D721Med (cell line): Measurements from ENCODE around the gene NALCN.

ENCODE experiments used
- DNase-seq: peaks from one replicate; pipeline ENCODE4 v3.0.0; 2011; ENCODE audit warnings: low spot score; ENCODE audit not compliant: insufficient read length
- FAIRE-seq: peaks from 2 replicates; lab custom pipeline; 2011; peaks lifted over from hg19 to GRCh38; lab: Jason Lieb, UNC
- TF ChIP-seq, protein P1 (sequence below): IDR thresholded peaks from 2 replicates; pipeline ENCODE4 v1.5.1; 2012; ENCODE audit warnings: mild to moderate bottlenecking, control low read depth; ENCODE audit not compliant: insufficient read depth; ENCODE audit errors: missing control alignments

NALCN gene

DNA sequence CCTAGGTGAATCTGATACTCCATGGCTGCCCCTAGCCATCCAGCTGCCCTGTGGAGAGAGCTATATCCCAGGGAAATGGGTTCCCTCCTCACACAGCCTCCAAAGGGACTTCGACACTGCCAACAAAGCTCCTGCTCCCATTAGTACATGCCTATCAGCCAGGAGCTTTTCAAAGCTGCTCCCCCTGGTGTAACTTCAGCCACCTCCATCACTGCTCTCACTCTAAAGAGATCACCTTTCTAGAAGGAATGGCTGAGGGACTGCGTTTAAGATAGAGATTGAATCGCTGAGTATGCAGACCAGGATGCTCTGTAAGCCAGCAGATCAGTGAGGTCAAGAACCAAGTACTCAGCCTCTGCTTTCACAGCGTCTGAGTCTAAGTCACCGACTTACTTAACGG lies 213.7 kb downstream of the NALCN start:
- DNase-seq (no peak), FAIRE-seq (no peak)
- TF ChIP-seq, protein P1, sequence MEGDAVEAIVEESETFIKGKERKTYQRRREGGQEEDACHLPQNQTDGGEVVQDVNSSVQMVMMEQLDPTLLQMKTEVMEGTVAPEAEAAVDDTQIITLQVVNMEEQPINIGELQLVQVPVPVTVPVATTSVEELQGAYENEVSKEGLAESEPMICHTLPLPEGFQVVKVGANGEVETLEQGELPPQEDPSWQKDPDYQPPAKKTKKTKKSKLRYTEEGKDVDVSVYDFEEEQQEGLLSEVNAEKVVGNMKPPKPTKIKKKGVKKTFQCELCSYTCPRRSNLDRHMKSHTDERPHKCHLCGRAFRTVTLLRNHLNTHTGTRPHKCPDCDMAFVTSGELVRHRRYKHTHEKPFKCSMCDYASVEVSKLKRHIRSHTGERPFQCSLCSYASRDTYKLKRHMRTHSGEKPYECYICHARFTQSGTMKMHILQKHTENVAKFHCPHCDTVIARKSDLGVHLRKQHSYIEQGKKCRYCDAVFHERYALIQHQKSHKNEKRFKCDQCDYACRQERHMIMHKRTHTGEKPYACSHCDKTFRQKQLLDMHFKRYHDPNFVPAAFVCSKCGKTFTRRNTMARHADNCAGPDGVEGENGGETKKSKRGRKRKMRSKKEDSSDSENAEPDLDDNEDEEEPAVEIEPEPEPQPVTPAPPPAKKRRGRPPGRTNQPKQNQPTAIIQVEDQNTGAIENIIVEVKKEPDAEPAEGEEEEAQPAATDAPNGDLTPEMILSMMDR, result no peak

DNA sequence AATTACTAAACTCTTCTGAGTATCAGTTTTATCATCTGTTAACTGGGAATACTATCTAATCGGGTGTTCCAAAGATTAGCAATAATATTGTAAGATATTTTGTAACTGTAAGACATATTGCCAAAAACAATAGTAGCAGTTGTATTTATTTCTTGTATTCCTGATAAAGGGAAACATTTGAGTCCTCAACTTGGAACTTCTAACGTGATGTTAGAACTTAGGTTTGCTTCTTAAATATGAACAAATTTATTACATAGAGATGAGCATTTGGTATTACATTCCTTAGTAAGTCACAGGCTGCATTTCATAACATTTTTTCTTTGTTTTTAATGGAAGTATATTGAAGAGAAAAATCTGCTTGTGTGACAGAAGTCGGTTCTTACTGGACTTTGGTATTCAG lies 225.3 kb downstream of the NALCN start:
- no peak for FAIRE-seq
- no peak for DNase-seq
- TF ChIP-seq, protein P1, result no peak

DNA sequence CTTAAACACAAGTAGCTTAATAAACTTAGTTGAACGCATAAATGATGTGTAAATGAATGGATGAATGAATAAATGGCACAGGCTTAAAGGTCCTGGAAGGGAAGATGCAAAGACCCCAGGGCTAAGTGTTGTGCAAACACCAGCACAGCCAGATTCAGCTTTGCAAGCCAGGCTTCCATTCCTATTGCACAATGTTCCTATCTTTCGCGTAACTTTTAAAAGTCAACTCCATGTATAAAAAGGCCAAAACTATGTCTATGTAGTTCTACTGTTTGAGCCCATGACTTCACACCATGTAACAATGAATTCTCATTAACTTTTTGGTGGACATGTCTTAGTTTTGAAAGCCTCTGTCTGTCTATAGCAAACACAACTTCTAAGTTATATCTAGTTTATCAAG lies 226.0 kb downstream of the NALCN start:
- DNase-seq (no peak), FAIRE-seq (no peak)
- TF ChIP-seq, protein P1, result no peak

DNA sequence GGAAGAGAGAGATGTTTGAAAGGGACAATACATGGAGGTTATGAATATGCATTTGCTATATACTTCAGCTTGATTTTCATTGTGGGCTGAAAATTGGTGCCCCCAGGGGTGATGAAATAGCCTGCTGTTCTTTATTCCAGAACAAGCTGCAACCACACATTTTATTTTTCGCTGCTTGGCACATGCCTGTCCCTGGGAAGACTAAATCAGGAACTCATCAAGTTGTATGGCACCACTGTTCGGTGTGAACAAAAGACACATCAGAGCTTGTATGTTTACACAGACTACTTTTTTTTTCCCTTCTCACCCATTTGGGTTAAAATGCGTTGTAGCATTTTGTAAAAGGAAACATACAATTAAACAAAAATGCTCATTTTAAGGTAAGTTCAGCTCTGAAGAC lies 230.7 kb downstream of the NALCN start:
- DNase-seq (no peak), FAIRE-seq (no peak)
- TF ChIP-seq, protein P1, result no peak

DNA sequence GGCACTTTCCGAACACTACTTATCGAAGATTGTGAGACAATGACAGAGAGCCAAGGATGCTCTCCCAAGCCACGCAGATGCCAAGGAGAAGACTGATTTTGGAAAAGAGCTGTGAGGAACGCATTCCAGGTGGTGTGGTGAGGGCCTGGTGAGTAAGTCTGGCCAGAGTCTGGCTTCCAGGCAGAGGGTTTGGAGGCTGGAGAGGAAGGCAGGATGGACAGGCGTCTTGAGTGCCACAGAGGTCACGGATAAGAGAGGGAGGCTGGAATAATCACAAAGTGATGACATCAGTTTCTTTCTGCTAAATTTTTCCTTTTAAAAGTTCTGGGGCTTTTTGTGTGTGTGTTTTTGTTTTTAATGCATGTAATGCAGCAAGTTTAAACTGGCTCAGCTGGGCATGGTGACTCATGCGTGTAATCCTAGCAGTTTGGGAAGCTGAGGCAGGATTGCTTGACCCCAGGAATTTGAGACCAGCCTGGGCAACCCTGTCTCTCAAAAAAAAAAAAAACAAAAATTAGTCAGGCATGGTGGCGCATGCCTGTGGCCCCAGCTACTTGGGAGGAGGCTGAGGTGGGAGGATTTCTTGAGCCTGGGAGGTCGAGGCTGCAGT lies 235.1 kb downstream of the NALCN start:
- DNase-seq (no peak), FAIRE-seq (no peak)
- TF ChIP-seq, protein P1, result no peak

DNA sequence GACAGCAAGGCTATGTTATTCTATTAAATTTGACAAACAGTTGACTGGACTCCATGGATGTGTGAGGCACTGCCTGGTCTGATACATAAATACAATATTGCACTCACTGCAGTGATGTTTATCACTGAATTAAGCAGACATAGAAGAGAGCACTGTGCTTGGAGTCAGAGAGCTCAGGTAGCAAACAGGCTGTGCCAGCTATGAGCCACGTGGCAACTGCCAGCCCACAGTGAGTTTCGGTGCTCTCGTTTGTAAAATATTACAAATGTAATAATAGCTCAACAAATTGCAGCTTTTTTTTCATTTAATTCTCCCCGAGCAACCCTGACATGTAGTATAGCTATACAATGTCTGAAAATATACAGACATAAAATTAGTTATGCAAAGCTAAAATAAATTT lies 237.3 kb downstream of the NALCN start:
- no peak for DNase-seq
- no peak for FAIRE-seq
- TF ChIP-seq, protein P1, result no peak

DNA sequence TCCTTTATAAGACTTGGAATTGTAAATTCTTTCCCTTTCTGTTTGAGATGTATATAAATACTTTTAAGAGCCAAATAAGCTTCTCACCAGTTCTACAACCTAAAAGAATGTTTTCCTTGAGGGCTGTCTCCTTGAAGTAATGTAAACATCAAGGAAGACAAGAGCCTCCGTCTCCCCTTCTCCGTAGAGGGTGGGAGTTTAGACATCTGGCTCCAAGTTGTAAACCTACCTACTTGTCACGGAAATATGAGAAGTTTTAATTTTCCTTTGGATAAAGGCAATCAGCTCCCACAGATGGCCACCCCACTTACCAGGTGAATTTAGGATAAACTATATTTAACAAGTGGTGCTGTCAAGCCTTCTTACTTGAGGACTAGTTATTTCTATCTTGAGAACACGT lies 237.9 kb downstream of the NALCN start:
- TF ChIP-seq, protein P1, result no peak
- DNase-seq, result no peak
- FAIRE-seq, result no peak
